ENCODE measurements around the gene DGKK.

- TF ChIP-seq CTCF (conservative IDR thresholded peaks at IDR 0.05; ENCODE audit: low read length) (no peak), EZH2phosphoT487 (IDR thresholded peaks at IDR 0.05; ENCODE audit: borderline replicate concordance, low read depth, low read length) (no peak)
Observed at GRCh38 chrX:50428174-50428573, 42.5 kb downstream of the DGKK start.
